T-helper 1 cell (primary cell): ENCODE data around the gene MAFG.

Experiments used
- DNase-seq, 5 donors: peaks; one replicate each; pipeline ENCODE4 v3.0.0-alpha.2; 2012 to 2020

Gene MAFG

GRCh38 chr17:81889602-81890001 lies 37.9 kb downstream of the MAFG start:
- DNase-seq, result no peak

GRCh38 chr17:81888988-81889595 lies 38.4 kb downstream of the MAFG start:
- DNase-seq, result no peak

DNA sequence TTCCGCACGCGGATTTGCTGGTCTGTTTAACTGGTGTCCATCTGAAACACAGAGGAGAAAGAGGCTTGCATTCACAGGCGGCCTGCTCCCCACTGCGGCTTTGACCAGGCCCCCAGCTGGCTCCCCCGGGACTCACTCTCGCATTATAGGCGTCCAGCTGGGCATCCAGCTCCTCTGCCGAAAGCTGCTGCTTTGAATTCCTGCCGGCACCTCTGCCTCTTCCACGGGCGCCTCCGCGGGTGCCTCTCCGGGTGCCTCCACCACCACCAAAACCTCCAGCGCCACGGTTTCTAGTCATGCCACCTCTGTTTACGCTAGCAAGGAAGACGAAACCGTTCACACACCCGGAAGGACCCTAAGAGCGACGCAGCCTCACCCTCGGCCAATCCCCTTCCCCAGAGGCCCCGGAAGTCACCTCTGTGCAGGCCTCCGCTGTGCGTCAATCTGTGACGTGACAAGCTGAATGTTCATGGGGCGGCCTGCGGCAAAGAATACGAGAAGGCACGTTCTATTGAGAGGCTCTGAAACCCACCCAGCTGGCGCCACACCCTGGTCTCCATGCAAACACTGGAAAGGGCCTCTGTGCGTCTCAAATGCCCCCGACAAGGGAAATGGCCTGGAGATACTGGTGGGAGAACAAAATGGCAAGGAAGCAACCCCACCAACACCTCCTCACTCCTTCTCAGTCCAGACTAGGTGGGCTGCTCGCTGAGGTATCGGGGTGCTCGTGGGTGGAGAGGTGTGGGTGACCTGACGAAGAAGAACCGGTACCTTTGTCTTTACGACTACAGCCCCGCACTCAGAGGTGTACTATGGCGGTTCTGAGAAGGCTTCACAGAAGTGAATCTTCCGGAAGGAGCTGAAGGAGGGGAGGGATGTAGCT lies 39.2 kb downstream of the MAFG start:
- DNase-seq, result no peak

DNA sequence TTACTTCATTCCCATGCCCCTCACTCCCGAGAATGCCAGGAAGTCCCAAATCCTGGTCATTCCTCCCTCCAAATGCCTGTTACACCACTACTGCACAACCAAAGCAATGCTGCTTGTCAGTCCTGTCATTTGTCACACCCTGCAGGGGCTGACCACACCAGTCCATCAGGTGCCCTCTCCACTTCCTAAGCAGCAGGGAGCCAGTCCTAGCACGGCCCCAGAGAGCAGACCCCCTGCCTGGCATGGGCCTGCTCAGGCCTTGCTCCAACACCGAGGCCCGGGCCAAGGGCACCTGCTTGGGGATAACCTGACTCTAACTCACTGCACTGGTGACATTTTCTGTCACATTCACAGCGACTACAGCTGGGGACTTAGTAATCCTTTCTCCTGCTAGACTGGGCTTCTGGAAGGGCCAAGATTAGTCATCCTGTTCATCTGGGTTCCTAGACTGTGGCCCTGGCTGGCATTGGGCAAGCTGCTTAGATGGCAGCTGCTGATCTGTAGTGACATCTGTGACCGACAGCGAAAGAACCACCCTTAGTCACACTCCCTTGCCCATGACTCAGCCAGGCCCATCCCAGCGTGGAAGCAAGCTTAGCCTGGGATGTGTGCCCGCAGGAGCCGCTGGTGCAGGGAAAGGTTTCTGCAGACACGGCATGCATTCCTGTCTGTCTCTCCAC lies 41.5 kb downstream of the MAFG start:
- no peak for DNase-seq

GRCh38 chr17:81885454-81885853 lies 42.1 kb downstream of the MAFG start:
- no peak for DNase-seq

DNA sequence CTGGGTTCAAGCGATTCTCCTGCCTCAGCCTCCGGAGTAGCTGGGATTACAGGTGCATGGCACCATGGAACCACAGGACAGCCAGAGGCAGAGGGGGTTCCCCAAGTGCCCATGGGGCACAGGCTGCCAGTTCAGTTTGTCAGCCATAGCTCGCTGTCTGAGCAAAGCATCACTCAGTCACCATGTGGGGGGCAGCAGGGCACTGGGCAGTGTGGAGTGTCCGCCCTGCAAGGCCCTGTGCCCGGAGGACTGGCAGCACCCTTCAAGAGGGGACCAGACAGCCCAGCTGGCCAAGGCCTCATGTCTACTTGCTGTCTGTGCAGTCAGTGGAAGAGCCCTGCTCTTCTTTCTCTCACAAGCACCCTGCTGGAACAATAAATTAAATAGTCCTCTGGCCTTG lies 42.6 kb downstream of the MAFG start:
- no peak for DNase-seq

GRCh38 chr17:81884520-81884919 lies 43.0 kb downstream of the MAFG start:
- no peak for DNase-seq

DNA sequence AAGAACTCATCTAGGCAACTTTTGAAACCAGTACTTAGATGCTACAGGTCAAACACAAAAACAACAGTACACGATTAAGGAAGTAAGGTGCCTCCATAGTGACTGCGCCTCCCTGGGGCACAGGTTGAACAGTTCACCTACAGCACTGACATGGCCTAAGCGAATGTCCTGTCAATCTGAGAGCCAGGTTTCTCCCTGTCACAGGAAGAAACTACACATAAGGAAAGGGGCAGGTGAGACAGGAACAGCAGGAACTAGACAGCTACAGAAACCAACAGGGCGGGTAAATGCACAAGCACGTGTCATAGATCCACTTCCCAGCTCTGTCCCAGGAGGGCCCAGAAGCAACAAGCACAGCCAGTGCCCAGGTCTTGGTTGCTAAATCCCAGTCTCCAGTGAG lies 48.4 kb downstream of the MAFG start:
- DNase-seq, result no peak

DNA sequence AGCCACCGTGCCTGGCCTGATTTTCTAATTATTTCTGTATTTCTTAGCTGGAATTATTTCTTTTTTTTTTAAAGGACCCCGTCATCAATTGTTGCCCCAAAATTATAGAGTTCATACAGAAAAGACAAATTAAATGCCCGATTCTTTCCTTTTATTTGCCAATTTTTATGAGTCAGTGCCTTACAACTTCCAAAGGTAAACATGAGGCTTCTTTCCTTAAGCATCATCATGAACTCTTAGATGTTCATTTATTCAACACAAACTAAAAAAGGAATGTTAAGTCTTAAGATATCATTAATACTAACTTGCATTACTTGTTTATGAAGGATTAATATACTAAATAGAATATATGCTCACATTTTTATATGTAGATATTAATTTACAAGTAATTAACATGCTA lies 49.2 kb downstream of the MAFG start:
- DNase-seq, result no peak

DNA sequence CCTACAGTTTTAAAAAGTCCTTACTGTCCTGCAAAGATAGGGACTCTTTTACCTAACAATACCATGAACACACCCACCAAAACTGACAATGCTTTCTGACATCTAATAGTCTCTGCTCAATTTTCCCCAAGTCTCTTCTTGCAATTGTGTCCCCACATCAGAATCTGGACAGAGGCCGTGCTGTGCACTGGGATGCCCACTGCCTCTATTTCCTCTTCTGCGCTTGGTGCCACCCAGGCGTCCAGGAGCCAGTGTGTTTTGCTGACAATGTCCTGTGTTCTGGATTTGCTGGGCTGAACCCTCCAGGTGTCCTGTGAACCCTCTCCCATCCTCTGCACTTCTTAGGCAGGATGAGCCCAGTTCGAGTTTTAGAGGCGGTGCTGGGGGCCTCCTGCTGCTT lies 50.0 kb downstream of the MAFG start:
- no peak for DNase-seq

- DNase-seq, result peak; percentile 92 to 96 (median 94)
These were observed 55.9 kb downstream of the MAFG start for GRCh38 chr17:81871387-81872230.

DNA sequence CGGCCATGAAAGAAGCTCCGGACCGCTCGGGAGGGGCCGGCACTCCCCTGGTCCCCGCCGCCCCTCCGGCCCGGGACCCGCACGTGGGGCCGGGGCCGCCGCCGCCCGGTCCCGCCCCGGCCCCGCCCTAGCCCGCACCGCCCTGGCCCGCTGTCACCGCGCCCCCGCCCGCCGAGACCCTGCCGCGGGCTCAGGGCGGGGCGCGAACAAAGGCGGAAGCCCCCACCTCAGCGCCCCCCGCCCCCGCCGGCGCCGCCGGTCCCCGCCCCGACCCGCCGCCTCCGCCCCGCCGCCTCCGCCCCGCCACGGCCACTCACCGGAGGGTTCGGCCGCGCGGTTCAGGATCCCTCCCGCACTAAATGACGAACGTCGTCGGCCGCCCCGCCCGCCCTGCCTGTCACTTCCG lies 56.6 kb downstream of the MAFG start, which contains the start of gene ARHGDIA:
TSS of gene ARHGDIA (minus strand) at position 357 of the 406 bp plus-strand sequence. CDS start 1,407 bp downstream, outside the sequence.
- no peak for DNase-seq

GRCh38 chr17:81870131-81870980 lies 57.2 kb downstream of the MAFG start:
- peak in 3 of 5 donors; percentile 25 to 71 (median 42) for DNase-seq

GRCh38 chr17:81869221-81870130 lies 58.1 kb downstream of the MAFG start:
- DNase-seq, result peak in 1 of 5 donors; percentile 33

GRCh38 chr17:81868674-81869220 lies 58.8 kb downstream of the MAFG start:
- DNase-seq, result no peak
